Neural cell (in vitro differentiated cells): ENCODE measurements around the gene DEAF1. TPM values are rescaled to one million over a fixed set of nuclear protein-coding genes. Genes with fewer than 3 reads are reported as not detected.

ENCODE experiments used
- H2AFZ ChIP-seq: fragments of 200-600, 300-800 bp; sonication (generic), shearing (Covaris generic); 2 replicates; pipeline ENCODE4 v1.6.0; 2014; ENCODE audit warnings: low read depth, mild to moderate bottlenecking, antibody characterized with exemption, low read length, moderate library complexity
- H3F3A ChIP-seq: fragments of 200-600 bp; shearing (Covaris generic); 2 replicates; pipeline ENCODE4 v1.6.1; 2016; ENCODE audit warnings: mild to moderate bottlenecking, moderate library complexity, mixed read lengths, antibody characterized with exemption, low read length; ENCODE audit not compliant: insufficient read depth, poor library complexity, severe bottlenecking
- H3K27ac ChIP-seq: fragments of 200-600, 300-800 bp; sonication (generic), shearing (Covaris generic); 2 replicates; pipeline ENCODE4 v1.5.1; 2014; ENCODE audit warnings: mild to moderate bottlenecking, low read length, moderate library complexity
- H3K27me3 ChIP-seq: fragments of 300-800, 200-600 bp; sonication (generic), shearing (Covaris generic); 2 replicates; pipeline ENCODE4 v1.6.0; 2014; ENCODE audit warnings: mild to moderate bottlenecking, low read depth, low read length, moderate library complexity; ENCODE audit not compliant: insufficient read depth
- H3K36me3 ChIP-seq: fragments of 300-800, 200-600 bp; sonication (generic), shearing (Covaris generic); 2 replicates; pipeline ENCODE4 v1.5.1; 2014; ENCODE audit warnings: mild to moderate bottlenecking, antibody characterized with exemption, low read length, moderate library complexity; ENCODE audit not compliant: insufficient read depth
- H3K4me2 ChIP-seq: fragments of 300-800, 200-600 bp; sonication (generic), shearing (Covaris generic); 2 replicates; pipeline ENCODE4 v1.6.0; 2014; ENCODE audit warnings: mild to moderate bottlenecking, low read length
- H3K4me3 ChIP-seq: fragments of 300-800, 200-600 bp; sonication (generic), shearing (Covaris generic); 2 replicates; pipeline ENCODE4 v1.5.1; 2014; ENCODE audit warnings: mild to moderate bottlenecking, low read length, moderate library complexity
- H3K79me2 ChIP-seq: fragments of 200-600 bp; shearing (Covaris generic); replicated peaks from 2 replicates; pipeline ENCODE4 v1.6.0; 2014; ENCODE audit warnings: mild to moderate bottlenecking, low read length, moderate library complexity; ENCODE audit not compliant: insufficient read depth
- H3K9ac ChIP-seq: fragments of 300-800, 200-600 bp; sonication (generic), shearing (Covaris generic); 2 replicates; pipeline ENCODE4 v1.6.1; 2016; ENCODE audit warnings: mild to moderate bottlenecking, low read length, mixed read lengths
- H3K9me2 ChIP-seq: fragments of 200-600 bp; shearing (Covaris generic); 2 replicates; pipeline ENCODE4 v1.6.1; 2016; ENCODE audit warnings: mild to moderate bottlenecking, low read length, mixed read lengths; ENCODE audit not compliant: insufficient read depth
- H3K9me3 ChIP-seq: fragments of 200-600, 300-800 bp; sonication (generic), shearing (Covaris generic); 2 replicates; pipeline ENCODE4 v1.6.1; 2016; ENCODE audit warnings: mild to moderate bottlenecking, mixed run types, low read length, moderate library complexity, mixed read lengths
- H4K20me1 ChIP-seq: fragments of 200-600 bp; shearing (Covaris generic); 2 replicates; pipeline ENCODE4 v1.6.1; 2016; ENCODE audit warnings: mild to moderate bottlenecking, mixed run types; ENCODE audit not compliant: insufficient read depth
- CTCF ChIP-seq: fragments of 450-650 bp; IDR thresholded peaks from 2 replicates; pipeline ENCODE4 v1.5.1; 2014; ENCODE audit warnings: antibody characterized with exemption, mild to moderate bottlenecking, moderate library complexity; ENCODE audit not compliant: poor library complexity, severe bottlenecking
- EP300 ChIP-seq: fragments of 450-650 bp; conservative IDR thresholded peaks from 2 replicates; pipeline ENCODE4 v1.6.1; 2014; ENCODE audit warnings: antibody characterized with exemption, mild to moderate bottlenecking, moderate library complexity; ENCODE audit not compliant: poor library complexity, severe bottlenecking
- EZH2 ChIP-seq: fragments of 200-600, 300-800 bp; shearing (Covaris generic), sonication (generic); IDR thresholded peaks from 2 replicates; pipeline ENCODE4 v1.6.1; 2014; ENCODE audit warnings: antibody characterized with exemption, low read length, borderline replicate concordance, mild to moderate bottlenecking; ENCODE audit not compliant: insufficient read depth, poor library complexity, severe bottlenecking
- MXI1 ChIP-seq: fragments of 450-650 bp; conservative IDR thresholded peaks from 2 replicates; pipeline ENCODE4 v1.6.1; 2014; ENCODE audit warnings: antibody characterized with exemption, mild to moderate bottlenecking; ENCODE audit not compliant: poor library complexity, severe bottlenecking
- POLR2AphosphoS5 ChIP-seq: IDR thresholded peaks from 2 replicates; pipeline ENCODE4 v1.6.1; 2012
- RAD21 ChIP-seq: fragments of 450-650 bp; conservative IDR thresholded peaks from 2 replicates; pipeline ENCODE4 v1.6.1; 2014; ENCODE audit warnings: antibody characterized with exemption, mild to moderate bottlenecking, moderate library complexity
- REST ChIP-seq: IDR thresholded peaks from 2 replicates; pipeline ENCODE4 v1.6.1; 2012; ENCODE audit warnings: borderline replicate concordance
- SMC3 ChIP-seq: fragments of 450-650 bp; conservative IDR thresholded peaks from 2 replicates; pipeline ENCODE4 v1.6.1; 2014; ENCODE audit warnings: antibody characterized with exemption, mild to moderate bottlenecking, moderate library complexity; ENCODE audit not compliant: poor library complexity
- TAF1 ChIP-seq: IDR thresholded peaks from 2 replicates; pipeline ENCODE4 v1.6.1; 2012; ENCODE audit warnings: low read depth
- polyA plus RNA-seq: library from polyadenylated mRNA; depleted of rRNA; stranded (reverse); fragments of >200 nt; gene quantifications from 2 replicates; pipeline ENCODE4 v1.2.3, GENCODE V29; 2014

The DEAF1 gene
- polyA plus RNA-seq, 1 donor from 2014 or later, result 87.6 TPM

GRCh38 chr11:640021-640706 is 54.9 kb downstream of the DEAF1 start:
- Histone ChIP-seq H3K27me3 (peaks cover 31% of the 10 kb centered on the region), H3K4me2 (no peak overlapping the region)

More at GRCh38 chr11:640021-640706, 54.9 kb downstream of the DEAF1 start:
- Histone ChIP-seq H3K9ac (no peak overlapping the region), H3F3A (no peaks in the 10 kb centered on the region), H3K27ac (no peak overlapping the region), H3K36me3 (no peaks in the 10 kb centered on the region), H4K20me1 (peaks cover 12% of the 10 kb centered on the region), H3K9me2 (no peaks in the 10 kb centered on the region), H3K9me3 (no peaks in the 10 kb centered on the region), H3K79me2 (no peaks in the 10 kb centered on the region), H2AFZ (no peak overlapping the region), H3K4me3 (no peak overlapping the region)
- TF ChIP-seq REST (no peak), EP300 (no peak), SMC3 (no peak), TAF1 (no peak), EZH2 (no peak), RAD21 (no peak), CTCF (no peak), MXI1 (no peak), POLR2AphosphoS5 (no peak)
